H1 (cell line): ENCODE measurements around the gene DEFB129. TPM values are rescaled to one million over a fixed set of nuclear protein-coding genes. Genes with fewer than 3 reads are reported as not detected.
A peak's percentile ranks its signal among the peaks of the same experiment; 100 is the strongest.

Source experiments
- ATF3 ChIP-seq: IDR thresholded peaks from 2 replicates; pipeline ENCODE4 v1.6.1; 2011; ENCODE audit warnings: low read depth, mild to moderate bottlenecking, low read length; ENCODE audit not compliant: insufficient read depth
- MAFK ChIP-seq: IDR thresholded peaks from 2 replicates; pipeline ENCODE4 v1.6.1; 2012; ENCODE audit warnings: low read depth, mild to moderate bottlenecking, improper control_type of control experiment, low read length
- TAF1 ChIP-seq: IDR thresholded peaks from 2 replicates; pipeline ENCODE4 v1.6.1; 2011; ENCODE audit warnings: mild to moderate bottlenecking, low read depth, low read length
- polyA plus RNA-seq, 7 experiments: library from polyadenylated mRNA; depleted of rRNA in 3 of 7; stranded (reverse) in 5 of 7; unstranded in 2 of 7; fragments of >200 nt in 5 of 7; fragments of 200-250 nt in 2 of 7; gene quantifications; 1 replicate in 5 of 7; 2 replicates in 1 of 7; 4 replicates in 1 of 7; pipeline versions ENCODE4 v1.2.1 to v1.2.3, GENCODE V29; 2011 to 2013; ENCODE audit warnings: missing spikeins in 2 of 7, mixed read lengths in 2 of 7
- total RNA-seq: library from RNA; stranded (reverse); fragmentation: NEBNext Ultra II Directional; extraction: Animal tissue kit (Norgen Biotek cat#: 25700); gene quantifications from 2 replicates; pipeline ENCODE4 v1.2.1, GENCODE V29; 2021
- TF ChIP-seq, protein P1 (sequence below), 3 experiments: IDR thresholded peaks; 1 replicate in 2 of 3; 2 replicates in 1 of 3; pipeline versions ENCODE4 v1.5.1 to v1.6.1; 2011; ENCODE audit warnings: low read length in 3 of 3, mild to moderate bottlenecking in 3 of 3, inconsistent platforms in 2 of 3, low read depth in 1 of 3, moderate library complexity in 1 of 3; ENCODE audit not compliant: insufficient read depth in 1 of 3; ENCODE audit errors: control extremely low read depth in 1 of 3
- TF ChIP-seq, protein P2 (sequence below): fragments of 300-600 bp; sonication (generic); IDR thresholded peaks from 2 replicates; pipeline ENCODE4 v1.7.1; 2012; ENCODE audit warnings: low read length, moderate library complexity, mild to moderate bottlenecking, inconsistent platforms; ENCODE audit not compliant: insufficient replicate concordance

DEFB129 gene
- total and polyA plus RNA-seq, 2 of the 8 experiments (the other 6 are each of a cell fraction or from before 2014, with no cell fraction given) = not detected

GRCh38 chr20:278607-279571, 51.8 kb downstream of the DEFB129 start (continued):
- TF ChIP-seq, protein P1, sequence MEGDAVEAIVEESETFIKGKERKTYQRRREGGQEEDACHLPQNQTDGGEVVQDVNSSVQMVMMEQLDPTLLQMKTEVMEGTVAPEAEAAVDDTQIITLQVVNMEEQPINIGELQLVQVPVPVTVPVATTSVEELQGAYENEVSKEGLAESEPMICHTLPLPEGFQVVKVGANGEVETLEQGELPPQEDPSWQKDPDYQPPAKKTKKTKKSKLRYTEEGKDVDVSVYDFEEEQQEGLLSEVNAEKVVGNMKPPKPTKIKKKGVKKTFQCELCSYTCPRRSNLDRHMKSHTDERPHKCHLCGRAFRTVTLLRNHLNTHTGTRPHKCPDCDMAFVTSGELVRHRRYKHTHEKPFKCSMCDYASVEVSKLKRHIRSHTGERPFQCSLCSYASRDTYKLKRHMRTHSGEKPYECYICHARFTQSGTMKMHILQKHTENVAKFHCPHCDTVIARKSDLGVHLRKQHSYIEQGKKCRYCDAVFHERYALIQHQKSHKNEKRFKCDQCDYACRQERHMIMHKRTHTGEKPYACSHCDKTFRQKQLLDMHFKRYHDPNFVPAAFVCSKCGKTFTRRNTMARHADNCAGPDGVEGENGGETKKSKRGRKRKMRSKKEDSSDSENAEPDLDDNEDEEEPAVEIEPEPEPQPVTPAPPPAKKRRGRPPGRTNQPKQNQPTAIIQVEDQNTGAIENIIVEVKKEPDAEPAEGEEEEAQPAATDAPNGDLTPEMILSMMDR (IDR thresholded peaks at IDR 0.05; ENCODE audit: control extremely low read depth in 1 of 3, insufficient read depth in 1 of 3, low read depth in 1 of 3, low read length in 3 of 3) = peak in 2 of 3 experiments; percentile 51 to 63; a peak in 3 of 4 replicates
- TF ChIP-seq MAFK (no peak), ATF3 (no peak), TAF1 (0 out of 2 replicates have a peak, but pooled peaks have one; percentile 11)
- TF ChIP-seq, protein P2, sequence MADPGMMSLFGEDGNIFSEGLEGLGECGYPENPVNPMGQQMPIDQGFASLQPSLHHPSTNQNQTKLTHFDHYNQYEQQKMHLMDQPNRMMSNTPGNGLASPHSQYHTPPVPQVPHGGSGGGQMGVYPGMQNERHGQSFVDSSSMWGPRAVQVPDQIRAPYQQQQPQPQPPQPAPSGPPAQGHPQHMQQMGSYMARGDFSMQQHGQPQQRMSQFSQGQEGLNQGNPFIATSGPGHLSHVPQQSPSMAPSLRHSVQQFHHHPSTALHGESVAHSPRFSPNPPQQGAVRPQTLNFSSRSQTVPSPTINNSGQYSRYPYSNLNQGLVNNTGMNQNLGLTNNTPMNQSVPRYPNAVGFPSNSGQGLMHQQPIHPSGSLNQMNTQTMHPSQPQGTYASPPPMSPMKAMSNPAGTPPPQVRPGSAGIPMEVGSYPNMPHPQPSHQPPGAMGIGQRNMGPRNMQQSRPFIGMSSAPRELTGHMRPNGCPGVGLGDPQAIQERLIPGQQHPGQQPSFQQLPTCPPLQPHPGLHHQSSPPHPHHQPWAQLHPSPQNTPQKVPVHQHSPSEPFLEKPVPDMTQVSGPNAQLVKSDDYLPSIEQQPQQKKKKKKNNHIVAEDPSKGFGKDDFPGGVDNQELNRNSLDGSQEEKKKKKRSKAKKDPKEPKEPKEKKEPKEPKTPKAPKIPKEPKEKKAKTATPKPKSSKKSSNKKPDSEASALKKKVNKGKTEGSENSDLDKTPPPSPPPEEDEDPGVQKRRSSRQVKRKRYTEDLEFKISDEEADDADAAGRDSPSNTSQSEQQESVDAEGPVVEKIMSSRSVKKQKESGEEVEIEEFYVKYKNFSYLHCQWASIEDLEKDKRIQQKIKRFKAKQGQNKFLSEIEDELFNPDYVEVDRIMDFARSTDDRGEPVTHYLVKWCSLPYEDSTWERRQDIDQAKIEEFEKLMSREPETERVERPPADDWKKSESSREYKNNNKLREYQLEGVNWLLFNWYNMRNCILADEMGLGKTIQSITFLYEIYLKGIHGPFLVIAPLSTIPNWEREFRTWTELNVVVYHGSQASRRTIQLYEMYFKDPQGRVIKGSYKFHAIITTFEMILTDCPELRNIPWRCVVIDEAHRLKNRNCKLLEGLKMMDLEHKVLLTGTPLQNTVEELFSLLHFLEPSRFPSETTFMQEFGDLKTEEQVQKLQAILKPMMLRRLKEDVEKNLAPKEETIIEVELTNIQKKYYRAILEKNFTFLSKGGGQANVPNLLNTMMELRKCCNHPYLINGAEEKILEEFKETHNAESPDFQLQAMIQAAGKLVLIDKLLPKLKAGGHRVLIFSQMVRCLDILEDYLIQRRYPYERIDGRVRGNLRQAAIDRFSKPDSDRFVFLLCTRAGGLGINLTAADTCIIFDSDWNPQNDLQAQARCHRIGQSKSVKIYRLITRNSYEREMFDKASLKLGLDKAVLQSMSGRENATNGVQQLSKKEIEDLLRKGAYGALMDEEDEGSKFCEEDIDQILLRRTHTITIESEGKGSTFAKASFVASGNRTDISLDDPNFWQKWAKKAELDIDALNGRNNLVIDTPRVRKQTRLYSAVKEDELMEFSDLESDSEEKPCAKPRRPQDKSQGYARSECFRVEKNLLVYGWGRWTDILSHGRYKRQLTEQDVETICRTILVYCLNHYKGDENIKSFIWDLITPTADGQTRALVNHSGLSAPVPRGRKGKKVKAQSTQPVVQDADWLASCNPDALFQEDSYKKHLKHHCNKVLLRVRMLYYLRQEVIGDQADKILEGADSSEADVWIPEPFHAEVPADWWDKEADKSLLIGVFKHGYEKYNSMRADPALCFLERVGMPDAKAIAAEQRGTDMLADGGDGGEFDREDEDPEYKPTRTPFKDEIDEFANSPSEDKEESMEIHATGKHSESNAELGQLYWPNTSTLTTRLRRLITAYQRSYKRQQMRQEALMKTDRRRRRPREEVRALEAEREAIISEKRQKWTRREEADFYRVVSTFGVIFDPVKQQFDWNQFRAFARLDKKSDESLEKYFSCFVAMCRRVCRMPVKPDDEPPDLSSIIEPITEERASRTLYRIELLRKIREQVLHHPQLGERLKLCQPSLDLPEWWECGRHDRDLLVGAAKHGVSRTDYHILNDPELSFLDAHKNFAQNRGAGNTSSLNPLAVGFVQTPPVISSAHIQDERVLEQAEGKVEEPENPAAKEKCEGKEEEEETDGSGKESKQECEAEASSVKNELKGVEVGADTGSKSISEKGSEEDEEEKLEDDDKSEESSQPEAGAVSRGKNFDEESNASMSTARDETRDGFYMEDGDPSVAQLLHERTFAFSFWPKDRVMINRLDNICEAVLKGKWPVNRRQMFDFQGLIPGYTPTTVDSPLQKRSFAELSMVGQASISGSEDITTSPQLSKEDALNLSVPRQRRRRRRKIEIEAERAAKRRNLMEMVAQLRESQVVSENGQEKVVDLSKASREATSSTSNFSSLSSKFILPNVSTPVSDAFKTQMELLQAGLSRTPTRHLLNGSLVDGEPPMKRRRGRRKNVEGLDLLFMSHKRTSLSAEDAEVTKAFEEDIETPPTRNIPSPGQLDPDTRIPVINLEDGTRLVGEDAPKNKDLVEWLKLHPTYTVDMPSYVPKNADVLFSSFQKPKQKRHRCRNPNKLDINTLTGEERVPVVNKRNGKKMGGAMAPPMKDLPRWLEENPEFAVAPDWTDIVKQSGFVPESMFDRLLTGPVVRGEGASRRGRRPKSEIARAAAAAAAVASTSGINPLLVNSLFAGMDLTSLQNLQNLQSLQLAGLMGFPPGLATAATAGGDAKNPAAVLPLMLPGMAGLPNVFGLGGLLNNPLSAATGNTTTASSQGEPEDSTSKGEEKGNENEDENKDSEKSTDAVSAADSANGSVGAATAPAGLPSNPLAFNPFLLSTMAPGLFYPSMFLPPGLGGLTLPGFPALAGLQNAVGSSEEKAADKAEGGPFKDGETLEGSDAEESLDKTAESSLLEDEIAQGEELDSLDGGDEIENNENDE = no peak
